ENCODE data around the gene HCFC1R1.
"Not testable (repeated sequence)": the region's sequence is repeated elsewhere in the genome, so short reads cannot be mapped to it uniquely, and the experiment has no call there.

The HCFC1R1 gene

GRCh38 chr16:3057181-3058138 is 33.7 kb upstream of the HCFC1R1 start:
- in situ Hi-C loops (cut with MboI; ENCODE audit: low sequenced_read_pairs), result no loop called here

GRCh38 chr16:3056336-3057180 is 32.8 kb upstream of the HCFC1R1 start:
- in situ Hi-C loops (cut with MboI; ENCODE audit: low sequenced_read_pairs), result no loop called here

GRCh38 chr16:3055734-3056115 is 32.0 kb upstream of the HCFC1R1 start:
- in situ Hi-C loops (cut with MboI; ENCODE audit: low sequenced_read_pairs), result not testable (repeated sequence)

- in situ Hi-C loops (cut with MboI; ENCODE audit: low sequenced_read_pairs), result no loop called here
Observed at GRCh38 chr16:3054965-3055733, 31.4 kb upstream of the HCFC1R1 start.

- in situ Hi-C loops (cut with MboI; ENCODE audit: low sequenced_read_pairs), result not testable (repeated sequence)
Observed at GRCh38 chr16:3053330-3053710, 29.6 kb upstream of the HCFC1R1 start.

- in situ Hi-C loops (cut with MboI; ENCODE audit: low sequenced_read_pairs), result not testable (repeated sequence)
Observed at GRCh38 chr16:3052571-3053329, 29.0 kb upstream of the HCFC1R1 start.

GRCh38 chr16:3051494-3051893 is 27.8 kb upstream of the HCFC1R1 start:
- in situ Hi-C loops (cut with MboI; ENCODE audit: low sequenced_read_pairs), result no loop called here

- in situ Hi-C loops (cut with MboI; ENCODE audit: low sequenced_read_pairs), result no loop called here
Observed at GRCh38 chr16:3051009-3051408, 27.3 kb upstream of the HCFC1R1 start.

- in situ Hi-C loops (cut with MboI; ENCODE audit: low sequenced_read_pairs), result no loop called here
Observed at GRCh38 chr16:3050487-3050886, 26.7 kb upstream of the HCFC1R1 start.

- in situ Hi-C loops (cut with MboI; ENCODE audit: low sequenced_read_pairs), result no loop called here
Observed at GRCh38 chr16:3049921-3050481, 26.3 kb upstream of the HCFC1R1 start.

GRCh38 chr16:3047387-3047720 is 23.6 kb upstream of the HCFC1R1 start:
- in situ Hi-C loops (cut with MboI; ENCODE audit: low sequenced_read_pairs), result no loop called here

- in situ Hi-C loops (cut with MboI; ENCODE audit: low sequenced_read_pairs), result no loop called here
Observed at GRCh38 chr16:3046641-3047386, 23.1 kb upstream of the HCFC1R1 start.

GRCh38 chr16:3045758-3046640 is 22.3 kb upstream of the HCFC1R1 start, which contains the start of gene MMP25:
Gene MMP25, plus strand, starts transcription at chr16:3046561. Its CDS starts 357 bp downstream, at chr16:3046918.
- in situ Hi-C loops (cut with MboI; ENCODE audit: low sequenced_read_pairs), result no loop called here

- in situ Hi-C loops (cut with MboI; ENCODE audit: low sequenced_read_pairs), result no loop called here
Observed at GRCh38 chr16:3044708-3045107, 21.0 kb upstream of the HCFC1R1 start.

- in situ Hi-C loops (cut with MboI; ENCODE audit: low sequenced_read_pairs), result no loop called here
Observed at GRCh38 chr16:3042376-3042775, 18.6 kb upstream of the HCFC1R1 start.

- in situ Hi-C loops (cut with MboI; ENCODE audit: low sequenced_read_pairs), result no loop called here
Observed at GRCh38 chr16:3038896-3039295, 15.2 kb upstream of the HCFC1R1 start.

- in situ Hi-C loops (cut with MboI; ENCODE audit: low sequenced_read_pairs), result no loop called here
Observed at GRCh38 chr16:3038256-3038655, 14.5 kb upstream of the HCFC1R1 start.

GRCh38 chr16:3036726-3037315 is 13.1 kb upstream of the HCFC1R1 start, which contains the start of gene BICDL2:
Gene BICDL2, minus strand, starts transcription at chr16:3036944. Its CDS starts 1,448 bp downstream, at chr16:3035496.
- in situ Hi-C loops (cut with MboI; ENCODE audit: low sequenced_read_pairs), result no loop called here

Data from HL-60/S4 treated with retinoic acid at 250 ng/mL for 4 days and 3 days (cell line).